ENCODE data around the gene GNA12. TPM values are rescaled to one million over a fixed set of nuclear protein-coding genes. Genes with fewer than 3 reads are reported as not detected.
A peak's percentile ranks its signal among the peaks of the same experiment; 100 is the strongest.

The GNA12 gene
- total and polyA plus RNA-seq, 9 of the 15 experiments (the other 6 are each of a cell fraction or from before 2014, with no cell fraction given) = 0.65 to 32.7 (median 9.6) TPM

DNA sequence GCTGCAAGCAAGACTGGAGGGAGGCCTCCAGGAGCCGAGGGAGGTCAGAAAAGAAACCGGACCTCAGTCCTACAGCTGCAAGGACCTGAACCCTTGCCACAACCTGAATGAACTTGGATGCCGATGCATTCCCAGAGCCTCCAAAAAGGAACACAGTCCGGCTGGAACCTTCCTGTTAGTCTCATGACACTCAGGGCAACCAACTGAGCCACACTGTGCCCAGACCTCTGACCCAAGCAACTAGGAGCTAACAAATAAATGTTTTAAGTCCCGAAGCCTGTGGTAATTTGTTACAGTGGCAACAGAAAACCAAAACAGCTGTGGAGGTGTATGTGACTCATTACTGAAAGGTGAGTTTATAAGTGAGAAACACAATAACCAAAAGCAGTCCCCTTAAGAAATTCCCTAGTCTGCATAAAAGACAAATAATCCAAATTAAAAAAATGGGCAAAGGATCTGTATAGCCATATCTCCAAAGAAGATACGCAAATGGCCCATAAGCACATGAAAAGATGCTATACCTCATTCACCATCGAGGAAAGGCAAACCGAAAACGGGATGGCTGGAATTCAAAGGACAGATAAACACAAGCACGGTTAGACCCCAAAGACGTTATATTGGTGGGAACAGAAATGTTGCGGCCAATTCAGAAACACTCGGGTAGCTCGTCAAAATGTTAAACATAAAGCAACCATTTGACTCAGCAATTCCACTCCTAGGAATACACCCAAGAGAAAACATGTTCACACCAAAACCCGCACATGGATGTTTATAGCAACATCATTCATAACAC lies 24.8 kb downstream of the GNA12 start:
- ChIA-PET CTCF (ENCODE audit: low intra/inter-chr PET ratio) (no interaction called here), POLR2A (no interaction called here)
- H3K27me3 ChIP-seq (ENCODE audit: control insufficient read depth in 2 of 2, insufficient read depth in 2 of 2, low read length in 2 of 2) = no peaks in the 10 kb centered on the region
- H3K4me2 ChIP-seq (ENCODE audit: insufficient read depth, low read length) = no peak overlapping the region
- H3K4me1 ChIP-seq (replicated peaks in 1 of 2; ENCODE audit: control insufficient read depth in 2 of 2, insufficient read depth in 2 of 2, low read length in 2 of 2) = peaks cover 0 to 17% of the 10 kb centered on the region in 2 experiments; a peak in 3 of 5 replicates
- H3K9ac ChIP-seq (ENCODE audit: insufficient read depth in 1 of 2, low read depth in 2 of 2, low read length in 2 of 2) = peak overlapping the region in 1 of 2 experiments; percentile 17; a peak in 1 of 4 replicates
- BruUV-seq (replicated peaks) = no TSS peak
- H3K79me2 ChIP-seq (ENCODE audit: control insufficient read depth, insufficient read depth, low read length) = peaks cover 31% of the 10 kb centered on the region
- ATAC-seq = no peak
- no peaks in the 10 kb centered on the region for H3K36me3 ChIP-seq (ENCODE audit: control insufficient read depth, insufficient read depth, low read length)
- WGBS (ENCODE audit: insufficient coverage, low coverage, missing lambda C conversion rate) = 89% methylated on average over 15 of the region's 15 CpGs
- in situ Hi-C loops (cut with MboI) (no loop called here), intact Hi-C loops (cut with micrococcal nuclease) (no loop called here)
- no peak overlapping the region for H3K4me3 ChIP-seq
- no peak for DNase-seq (ENCODE audit: extremely low read depth in 1 of 4, low spot score in 3 of 4)
- no peak for FAIRE-seq
- no peak overlapping the region for H3K27ac ChIP-seq (ENCODE audit: extremely low read depth, low read depth, low read length)
- H3K9me3 ChIP-seq (replicated peaks; ENCODE audit: control insufficient read depth, insufficient read depth, low read depth, low read length) = no peaks in the 10 kb centered on the region
- peaks cover 8% of the 10 kb centered on the region for H4K20me1 ChIP-seq (replicated peaks; ENCODE audit: control insufficient read depth, insufficient read depth, low read length)
- H2AFZ ChIP-seq (ENCODE audit: low read depth, low read length) = no peak overlapping the region
- H3K9me1 ChIP-seq (ENCODE audit: control insufficient read depth, insufficient read depth, low read length) = no peaks in the 10 kb centered on the region
- TF ChIP-seq ZNF586 (CRISPR knock-in tag; conservative IDR thresholded peaks at IDR 0.05) = no peak
- TF ChIP-seq, protein P1, sequence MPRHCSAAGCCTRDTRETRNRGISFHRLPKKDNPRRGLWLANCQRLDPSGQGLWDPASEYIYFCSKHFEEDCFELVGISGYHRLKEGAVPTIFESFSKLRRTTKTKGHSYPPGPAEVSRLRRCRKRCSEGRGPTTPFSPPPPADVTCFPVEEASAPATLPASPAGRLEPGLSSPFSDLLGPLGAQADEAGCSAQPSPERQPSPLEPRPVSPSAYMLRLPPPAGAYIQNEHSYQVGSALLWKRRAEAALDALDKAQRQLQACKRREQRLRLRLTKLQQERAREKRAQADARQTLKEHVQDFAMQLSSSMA (CRISPR knock-in tag; IDR thresholded peaks at IDR 0.05) = no peak
- TF ChIP-seq, protein P2, sequence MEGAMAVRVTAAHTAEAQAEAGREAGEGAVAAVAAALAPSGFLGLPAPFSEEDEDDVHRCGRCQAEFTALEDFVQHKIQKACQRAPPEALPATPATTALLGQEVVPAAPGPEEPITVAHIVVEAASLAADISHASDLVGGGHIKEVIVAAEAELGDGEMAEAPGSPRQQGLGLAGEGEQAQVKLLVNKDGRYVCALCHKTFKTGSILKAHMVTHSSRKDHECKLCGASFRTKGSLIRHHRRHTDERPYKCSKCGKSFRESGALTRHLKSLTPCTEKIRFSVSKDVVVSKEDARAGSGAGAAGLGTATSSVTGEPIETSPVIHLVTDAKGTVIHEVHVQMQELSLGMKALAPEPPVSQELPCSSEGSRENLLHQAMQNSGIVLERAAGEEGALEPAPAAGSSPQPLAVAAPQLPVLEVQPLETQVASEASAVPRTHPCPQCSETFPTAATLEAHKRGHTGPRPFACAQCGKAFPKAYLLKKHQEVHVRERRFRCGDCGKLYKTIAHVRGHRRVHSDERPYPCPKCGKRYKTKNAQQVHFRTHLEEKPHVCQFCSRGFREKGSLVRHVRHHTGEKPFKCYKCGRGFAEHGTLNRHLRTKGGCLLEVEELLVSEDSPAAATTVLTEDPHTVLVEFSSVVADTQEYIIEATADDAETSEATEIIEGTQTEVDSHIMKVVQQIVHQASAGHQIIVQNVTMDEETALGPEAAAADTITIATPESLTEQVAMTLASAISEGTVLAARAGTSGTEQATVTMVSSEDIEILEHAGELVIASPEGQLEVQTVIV (CRISPR knock-in tag; IDR thresholded peaks at IDR 0.05; ENCODE audit: borderline replicate concordance) = no peak
- TF ChIP-seq PRDM10 (IDR thresholded peaks at IDR 0.05; ENCODE audit: partially characterized antibody) = no peak
- TF ChIP-seq CHAMP1 (IDR thresholded peaks at IDR 0.05) = no peak
- TF ChIP-seq FUS (optimal IDR thresholded peaks at IDR 0.05; ENCODE audit: low read depth, low read length) = no peak
- no peak for TF ChIP-seq FOXK2 (conservative IDR thresholded peaks at IDR 0.05 in 1 of 2, IDR thresholded peaks at IDR 0.05 in 1 of 2; ENCODE audit: low read depth in 2 of 2)
- no peak for TF ChIP-seq PHB2 (IDR thresholded peaks at IDR 0.05; ENCODE audit: low read depth)
- TF ChIP-seq, protein P3, sequence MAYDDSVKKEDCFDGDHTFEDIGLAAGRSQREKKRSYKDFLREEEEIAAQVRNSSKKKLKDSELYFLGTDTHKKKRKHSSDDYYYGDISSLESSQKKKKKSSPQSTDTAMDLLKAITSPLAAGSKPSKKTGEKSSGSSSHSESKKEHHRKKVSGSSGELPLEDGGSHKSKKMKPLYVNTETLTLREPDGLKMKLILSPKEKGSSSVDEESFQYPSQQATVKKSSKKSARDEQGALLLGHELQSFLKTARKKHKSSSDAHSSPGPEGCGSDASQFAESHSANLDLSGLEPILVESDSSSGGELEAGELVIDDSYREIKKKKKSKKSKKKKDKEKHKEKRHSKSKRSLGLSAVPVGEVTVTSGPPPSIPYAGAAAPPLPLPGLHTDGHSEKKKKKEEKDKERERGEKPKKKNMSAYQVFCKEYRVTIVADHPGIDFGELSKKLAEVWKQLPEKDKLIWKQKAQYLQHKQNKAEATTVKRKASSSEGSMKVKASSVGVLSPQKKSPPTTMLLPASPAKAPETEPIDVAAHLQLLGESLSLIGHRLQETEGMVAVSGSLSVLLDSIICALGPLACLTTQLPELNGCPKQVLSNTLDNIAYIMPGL (CRISPR knock-in tag; IDR thresholded peaks at IDR 0.05) = no peak
- no peak for TF ChIP-seq ZC3H8 (IDR thresholded peaks at IDR 0.05)

Data from K562 (cell line).